GM12874 (cell line): ENCODE results near the gene WTAP.

Experiments
- CTCF ChIP-seq: IDR thresholded peaks from 2 replicates; pipeline ENCODE4 v1.5.1; 2011; ENCODE audit warnings: low read depth, mild to moderate bottlenecking, control low read depth, low read length, moderate library complexity; ENCODE audit not compliant: insufficient read depth

WTAP gene

GRCh38 chr6:159689001-159689400 is 38.3 kb upstream of the WTAP start:
- no peak for TF ChIP-seq CTCF

GRCh38 chr6:159691133-159691962 is 36.0 kb upstream of the WTAP start:
- TF ChIP-seq CTCF, result peak; percentile 63

GRCh38 chr6:159691963-159692287 is 35.4 kb upstream of the WTAP start:
- TF ChIP-seq CTCF, result no peak

GRCh38 chr6:159692303-159693127 is 34.8 kb upstream of the WTAP start:
- TF ChIP-seq CTCF, result no peak

- TF ChIP-seq CTCF, result no peak
Measured at GRCh38 chr6:159693128-159693893, 34.0 kb upstream of the WTAP start, which contains the start of gene SOD2. Gene SOD2 (minus strand): TSS chr6:159693241. CDS start chr6:159693167, 74 bp downstream.

- TF ChIP-seq CTCF, result no peak
Measured at GRCh38 chr6:159693894-159694545, 33.3 kb upstream of the WTAP start.
